H1 (cell line): ENCODE results near the gene LYPD6. TPM values are rescaled to one million over a fixed set of nuclear protein-coding genes. Genes with fewer than 3 reads are reported as not detected.

Experiments
- CTCF ChIA-PET: fragments of 300-600 bp; sonication (Branson Sonifier 250); formaldehyde crosslinking; loops from one replicate; lab custom pipeline; 2021; ENCODE audit not compliant: partially characterized antibody; lab: Charles Lee
- POLR2A ChIA-PET: fragments of 300-600 bp; sonication (Branson Sonifier 250); formaldehyde crosslinking; loops from one replicate; lab custom pipeline; 2021; ENCODE audit warnings: inconsistent platforms; ENCODE audit not compliant: partially characterized antibody; lab: Charles Lee
- DNase-seq, 2 experiments: peaks; one replicate each; pipeline versions ENCODE4 v3.0.0 to v3.0.0-alpha.2; 2010 to 2022; ENCODE audit warnings: low spot score in 2 of 2, low read depth in 1 of 2, mixed read lengths in 1 of 2
- FAIRE-seq: peaks from 2 replicates; lab custom pipeline; 2011; peaks lifted over from hg19 to GRCh38; lab: Jason Lieb, UNC
- H2AFZ ChIP-seq: 2 replicates; pipeline ENCODE4 v1.8.1; 2012; ENCODE audit warnings: low read length, inconsistent platforms
- H2AK5ac ChIP-seq: 2 replicates; pipeline ENCODE4 v1.6.1; 2013; ENCODE audit warnings: low read depth, low read length
- H2BK120ac ChIP-seq: replicated peaks from 2 replicates; pipeline ENCODE3; 2013; ENCODE audit warnings: low read depth, low read length, inconsistent platforms
- H2BK12ac ChIP-seq: 2 replicates; pipeline ENCODE4 v1.6.1; 2013; ENCODE audit warnings: low read depth, low read length
- H2BK15ac ChIP-seq: 2 replicates; pipeline ENCODE4 v1.6.1; 2013; ENCODE audit warnings: low read length
- H2BK20ac ChIP-seq: 2 replicates; pipeline ENCODE4 v1.6.1; 2013; ENCODE audit warnings: low read length
- H2BK5ac ChIP-seq: 2 replicates; pipeline ENCODE4 v1.6.1; 2013; ENCODE audit warnings: low read depth, low read length
- H3K14ac ChIP-seq: 2 replicates; pipeline ENCODE4 v1.6.1; 2013; ENCODE audit warnings: inconsistent platforms; ENCODE audit not compliant: insufficient read length
- H3K18ac ChIP-seq: 2 replicates; pipeline ENCODE4 v1.6.1; 2013; ENCODE audit warnings: low read length; ENCODE audit errors: extremely low read depth
- H3K23ac ChIP-seq: 2 replicates; pipeline ENCODE4 v1.6.1; 2013; ENCODE audit warnings: inconsistent platforms; ENCODE audit not compliant: insufficient read length
- H3K23me2 ChIP-seq: 2 replicates; pipeline ENCODE4 v1.6.1; 2013; ENCODE audit warnings: low read depth, low read length
- H3K27ac ChIP-seq: 2 replicates; pipeline ENCODE4 v1.6.1; 2011; ENCODE audit warnings: low read depth, low read length, inconsistent platforms
- H3K27me3 ChIP-seq, 4 experiments: replicated peaks in 1 of 4; 1 replicate in 1 of 4; 2 replicates in 3 of 4; pipeline versions ENCODE4 v1.6.1 to v1.8.1; 2011 to 2013; ENCODE audit warnings: low read length in 3 of 4, mild to moderate bottlenecking in 3 of 4, inconsistent platforms in 2 of 4, mixed read lengths in 2 of 4, moderate library complexity in 1 of 4; ENCODE audit not compliant: control insufficient read depth in 3 of 4, insufficient read depth in 3 of 4; ENCODE audit errors: extremely low read depth in 1 of 4
- H3K36me3 ChIP-seq, 4 experiments: 2 replicates each; pipeline versions ENCODE4 v1.6.1 to v1.8.1; 2011 to 2013; ENCODE audit warnings: mild to moderate bottlenecking in 4 of 4, low read length in 3 of 4, moderate library complexity in 2 of 4, control low read depth in 1 of 4, inconsistent platforms in 1 of 4; ENCODE audit not compliant: insufficient read depth in 4 of 4, control insufficient read depth in 2 of 4
- H3K4ac ChIP-seq: replicated peaks from 2 replicates; pipeline ENCODE3; 2013; ENCODE audit warnings: low read length, low read depth, mixed read lengths, inconsistent platforms; ENCODE audit not compliant: insufficient read length
- H3K4me1 ChIP-seq, 4 experiments: replicated peaks in 1 of 4; 1 replicate in 1 of 4; 2 replicates in 3 of 4; pipeline versions ENCODE4 v1.6.1 to v1.8.1; 2011 to 2013; ENCODE audit warnings: low read length in 3 of 4, inconsistent platforms in 2 of 4, mixed read lengths in 1 of 4; ENCODE audit not compliant: insufficient read depth in 4 of 4, control insufficient read depth in 3 of 4
- H3K4me2 ChIP-seq, 2 experiments: 2 replicates each; pipeline versions ENCODE4 v1.6.1 to v1.8.1; 2011 to 2013; ENCODE audit warnings: low read depth in 2 of 2, low read length in 2 of 2, control low read depth in 1 of 2, inconsistent platforms in 1 of 2, mild to moderate bottlenecking in 1 of 2; ENCODE audit not compliant: insufficient read depth in 1 of 2
- H3K4me3 ChIP-seq, 4 experiments: fragments of 200-600, 300-600 bp in 1 of 4; sonication (generic), shearing (Covaris generic), sonication (Bioruptor Twin) in 1 of 4; 2 replicates each; pipeline versions ENCODE4 v1.5.1 to v1.8.1; 2011 to 2016; ENCODE audit warnings: low read length in 4 of 4, low read depth in 3 of 4, control low read depth in 2 of 4, inconsistent platforms in 2 of 4, mild to moderate bottlenecking in 2 of 4, mixed read lengths in 1 of 4, moderate library complexity in 1 of 4; ENCODE audit not compliant: insufficient read depth in 2 of 4; ENCODE audit errors: extremely low read depth in 1 of 4
- H3K56ac ChIP-seq: replicated peaks from 2 replicates; pipeline ENCODE3; 2013; ENCODE audit warnings: low read depth, mild to moderate bottlenecking, mixed read lengths, low read length, inconsistent platforms; ENCODE audit not compliant: insufficient read length
- H3K79me1 ChIP-seq: 2 replicates; pipeline ENCODE4 v1.6.1; 2013; ENCODE audit warnings: low read depth, low read length, control low read depth
- H3K79me2 ChIP-seq, 2 experiments: 2 replicates each; pipeline versions ENCODE4 v1.6.1 to v1.8.1; 2012 to 2013; ENCODE audit warnings: low read length in 2 of 2, mild to moderate bottlenecking in 2 of 2, inconsistent platforms in 1 of 2; ENCODE audit not compliant: insufficient read depth in 2 of 2, control insufficient read depth in 1 of 2
- H3K9ac ChIP-seq, 4 experiments: replicated peaks in 1 of 4; 1 replicate in 1 of 4; 2 replicates in 3 of 4; pipeline versions ENCODE4 v1.6.1 to v1.8.1; 2011 to 2013; ENCODE audit warnings: low read depth in 3 of 4, low read length in 3 of 4, control low read depth in 2 of 4, mild to moderate bottlenecking in 2 of 4, moderate library complexity in 2 of 4, inconsistent platforms in 1 of 4; ENCODE audit errors: extremely low read depth in 1 of 4
- H3K9me3 ChIP-seq, 2 experiments: 2 replicates each; pipeline versions ENCODE4 v1.6.1 to v1.8.1; 2012 to 2013; ENCODE audit warnings: mild to moderate bottlenecking in 2 of 2, moderate library complexity in 2 of 2, control low read depth in 1 of 2, inconsistent platforms in 1 of 2, low read depth in 1 of 2, low read length in 1 of 2, mixed read lengths in 1 of 2; ENCODE audit not compliant: insufficient read depth in 2 of 2
- H4K20me1 ChIP-seq, 2 experiments: replicated peaks in 1 of 2; 2 replicates each; pipeline versions ENCODE3 to v1.8.1; 2011 to 2013; ENCODE audit warnings: inconsistent platforms in 2 of 2, low read length in 2 of 2, mild to moderate bottlenecking in 1 of 2; ENCODE audit not compliant: insufficient read depth in 2 of 2, control insufficient read depth in 1 of 2
- H4K5ac ChIP-seq: 2 replicates; pipeline ENCODE4 v1.6.1; 2013; ENCODE audit warnings: low read length, low read depth, mixed read lengths, inconsistent platforms; ENCODE audit not compliant: insufficient read length
- H4K8ac ChIP-seq: 2 replicates; pipeline ENCODE4 v1.8.0; 2013; ENCODE audit warnings: mild to moderate bottlenecking, moderate library complexity, low read length, inconsistent platforms; ENCODE audit not compliant: insufficient read depth; ENCODE audit errors: extremely low read depth
- H4K91ac ChIP-seq: replicated peaks from 2 replicates; pipeline ENCODE3; 2013; ENCODE audit warnings: low read length, mixed read lengths, inconsistent platforms; ENCODE audit not compliant: insufficient read length
- BACH1 ChIP-seq: IDR thresholded peaks from 2 replicates; pipeline ENCODE4 v1.6.1; 2012; ENCODE audit warnings: low read length, improper control_type of control experiment
- BCL11A ChIP-seq, 2 experiments: IDR thresholded peaks; one replicate each; pipeline ENCODE4 v1.6.1; 2011; ENCODE audit warnings: low read depth in 2 of 2, low read length in 2 of 2, mild to moderate bottlenecking in 2 of 2
- CHD1 ChIP-seq: IDR thresholded peaks from 2 replicates; pipeline ENCODE4 v1.6.1; 2012; ENCODE audit warnings: low read depth, low read length, improper control_type of control experiment
- FOSL1 ChIP-seq: IDR thresholded peaks from 2 replicates; pipeline ENCODE4 v1.6.1; 2011; ENCODE audit warnings: mild to moderate bottlenecking, low read depth, low read length, moderate library complexity; ENCODE audit not compliant: insufficient read depth
- HDAC2 ChIP-seq, 2 experiments: fragments of 300-600 bp in 1 of 2; sonication (generic) in 1 of 2; IDR thresholded peaks; 2 replicates each; pipeline ENCODE4 v1.6.1; 2011 to 2012; ENCODE audit warnings: low read depth in 2 of 2, low read length in 2 of 2, mild to moderate bottlenecking in 2 of 2, moderate library complexity in 2 of 2, borderline replicate concordance in 1 of 2, inconsistent platforms in 1 of 2
- NRF1 ChIP-seq: IDR thresholded peaks from 2 replicates; pipeline ENCODE4 v1.6.1; 2011; ENCODE audit warnings: mild to moderate bottlenecking, low read depth, low read length, improper control_type of control experiment
- SP4 ChIP-seq: IDR thresholded peaks from 2 replicates; pipeline ENCODE4 v1.6.1; 2012; ENCODE audit warnings: low read length, inconsistent platforms
- YY1 ChIP-seq: IDR thresholded peaks from 2 replicates; pipeline ENCODE4 v1.6.1; 2011; ENCODE audit warnings: low read depth, mild to moderate bottlenecking, low read length
- WGBS, 2 experiments: shearing (Covaris generic) in 1 of 2; methylation state at CpG; one replicate each; pipeline versions ENCODE4 v1.1.6 to v1.1.7; 2013 to 2015; ENCODE audit warnings: low lambda C conversion rate in 2 of 2, mixed read lengths in 2 of 2, inconsistent platforms in 1 of 2, low coverage in 1 of 2, missing lambda C conversion rate in 1 of 2; ENCODE audit not compliant: insufficient replicate concordance in 2 of 2, insufficient coverage in 1 of 2, insufficient read length in 1 of 2; ENCODE audit errors: extremely low coverage in 1 of 2, missing lambda C conversion rate in 1 of 2; 5-methylcytosine and 5-hydroxymethylcytosine counted together
- polyA plus RNA-seq, 7 experiments: library from polyadenylated mRNA; depleted of rRNA in 3 of 7; stranded (reverse) in 5 of 7; unstranded in 2 of 7; fragments of >200 nt in 5 of 7; fragments of 200-250 nt in 2 of 7; gene quantifications; 1 replicate in 5 of 7; 2 replicates in 1 of 7; 4 replicates in 1 of 7; pipeline versions ENCODE4 v1.2.1 to v1.2.3, GENCODE V29; 2011 to 2013; ENCODE audit warnings: missing spikeins in 2 of 7, mixed read lengths in 2 of 7
- total RNA-seq: library from RNA; stranded (reverse); fragmentation: NEBNext Ultra II Directional; extraction: Animal tissue kit (Norgen Biotek cat#: 25700); gene quantifications from 2 replicates; pipeline ENCODE4 v1.2.1, GENCODE V29; 2021
- TF ChIP-seq, protein P1 (sequence below), 3 experiments: IDR thresholded peaks; 1 replicate in 2 of 3; 2 replicates in 1 of 3; pipeline versions ENCODE4 v1.5.1 to v1.6.1; 2011; ENCODE audit warnings: low read length in 3 of 3, mild to moderate bottlenecking in 3 of 3, inconsistent platforms in 2 of 3, low read depth in 1 of 3, moderate library complexity in 1 of 3; ENCODE audit not compliant: insufficient read depth in 1 of 3; ENCODE audit errors: control extremely low read depth in 1 of 3
- TF ChIP-seq, protein P2 (sequence below): IDR thresholded peaks from 2 replicates; pipeline ENCODE4 v1.6.1; 2011; ENCODE audit warnings: low read depth, mild to moderate bottlenecking, low read length; ENCODE audit not compliant: insufficient read depth
- TF ChIP-seq, protein P3 (sequence below): IDR thresholded peaks from 2 replicates; pipeline ENCODE4 v1.6.1; 2012; ENCODE audit warnings: inconsistent platforms

The LYPD6 gene
- total and polyA plus RNA-seq, 2 of the 8 experiments (the other 6 are each of a cell fraction or from before 2014, with no cell fraction given) = 5.6 to 8.9 TPM

- no peaks in the 10 kb centered on the region for H4K20me1 ChIP-seq
- H2BK12ac ChIP-seq = no peak overlapping the region
- ChIA-PET CTCF (interaction anchor here (3.4 kb wide), 1 partner anchor 12 kb away, joined by 10 read pairs; no protein-coding TSS in a partner anchor), POLR2A (no interaction called here)
- H2AFZ ChIP-seq = no peak overlapping the region
- FAIRE-seq (no peak), DNase-seq (no peak)
- H2BK5ac ChIP-seq = no peak overlapping the region
- H4K91ac ChIP-seq = no peak overlapping the region
- H2BK120ac ChIP-seq = no peak overlapping the region
- H3K4me3 ChIP-seq = no peak overlapping the region
- H3K27ac ChIP-seq = no peak overlapping the region
- no peak overlapping the region for H2BK15ac ChIP-seq
- no peak overlapping the region for H4K5ac ChIP-seq
- H2BK20ac ChIP-seq = no peak overlapping the region
- 88% methylated on average over 2 of the region's 2 CpGs; no CpG with 5 or more reads in 1 of the 2 experiments for WGBS, 2 experiments
- no peak overlapping the region for H3K18ac ChIP-seq
- H2AK5ac ChIP-seq = no peak overlapping the region
- H3K79me1 ChIP-seq = no peaks in the 10 kb centered on the region
- H3K4ac ChIP-seq = no peak overlapping the region
- no peak overlapping the region for H3K23ac ChIP-seq
- peaks cover 0 to 4% (median 0%) of the 10 kb centered on the region in 4 experiments; a peak in 1 of 8 replicates for H3K36me3 ChIP-seq
- H3K9ac ChIP-seq = no peak overlapping the region
- no peaks in the 10 kb centered on the region for H3K9me3 ChIP-seq
- H3K23me2 ChIP-seq = no peaks in the 10 kb centered on the region; the same call in 1 of the 2 replicates
- no peak overlapping the region for H3K56ac ChIP-seq
- no peak overlapping the region for H3K14ac ChIP-seq
- no peaks in the 10 kb centered on the region for H3K79me2 ChIP-seq
- no peak overlapping the region for H4K8ac ChIP-seq
- H3K4me1 ChIP-seq = 0 out of 7 replicates have a peak, but pooled peaks cover 0 to 3% (median 1%) of the 10 kb centered on the region in 4 experiments
- H3K27me3 ChIP-seq = no peaks in the 10 kb centered on the region
- H3K4me2 ChIP-seq = no peak overlapping the region
- TF ChIP-seq, protein P1, sequence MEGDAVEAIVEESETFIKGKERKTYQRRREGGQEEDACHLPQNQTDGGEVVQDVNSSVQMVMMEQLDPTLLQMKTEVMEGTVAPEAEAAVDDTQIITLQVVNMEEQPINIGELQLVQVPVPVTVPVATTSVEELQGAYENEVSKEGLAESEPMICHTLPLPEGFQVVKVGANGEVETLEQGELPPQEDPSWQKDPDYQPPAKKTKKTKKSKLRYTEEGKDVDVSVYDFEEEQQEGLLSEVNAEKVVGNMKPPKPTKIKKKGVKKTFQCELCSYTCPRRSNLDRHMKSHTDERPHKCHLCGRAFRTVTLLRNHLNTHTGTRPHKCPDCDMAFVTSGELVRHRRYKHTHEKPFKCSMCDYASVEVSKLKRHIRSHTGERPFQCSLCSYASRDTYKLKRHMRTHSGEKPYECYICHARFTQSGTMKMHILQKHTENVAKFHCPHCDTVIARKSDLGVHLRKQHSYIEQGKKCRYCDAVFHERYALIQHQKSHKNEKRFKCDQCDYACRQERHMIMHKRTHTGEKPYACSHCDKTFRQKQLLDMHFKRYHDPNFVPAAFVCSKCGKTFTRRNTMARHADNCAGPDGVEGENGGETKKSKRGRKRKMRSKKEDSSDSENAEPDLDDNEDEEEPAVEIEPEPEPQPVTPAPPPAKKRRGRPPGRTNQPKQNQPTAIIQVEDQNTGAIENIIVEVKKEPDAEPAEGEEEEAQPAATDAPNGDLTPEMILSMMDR (IDR thresholded peaks at IDR 0.05; ENCODE audit: control extremely low read depth in 1 of 3, insufficient read depth in 1 of 3, low read depth in 1 of 3, low read length in 3 of 3) = no peak
- TF ChIP-seq, protein P2, sequence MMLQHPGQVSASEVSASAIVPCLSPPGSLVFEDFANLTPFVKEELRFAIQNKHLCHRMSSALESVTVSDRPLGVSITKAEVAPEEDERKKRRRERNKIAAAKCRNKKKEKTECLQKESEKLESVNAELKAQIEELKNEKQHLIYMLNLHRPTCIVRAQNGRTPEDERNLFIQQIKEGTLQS = no peak
- TF ChIP-seq NRF1 = no peak
- no peak for TF ChIP-seq SP4
- TF ChIP-seq, protein P3, sequence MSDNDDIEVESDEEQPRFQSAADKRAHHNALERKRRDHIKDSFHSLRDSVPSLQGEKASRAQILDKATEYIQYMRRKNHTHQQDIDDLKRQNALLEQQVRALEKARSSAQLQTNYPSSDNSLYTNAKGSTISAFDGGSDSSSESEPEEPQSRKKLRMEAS = no peak
- no peak for TF ChIP-seq CHD1
- no peak for TF ChIP-seq YY1
- no peak for TF ChIP-seq BCL11A (IDR thresholded peaks at IDR 0.05; ENCODE audit: low read depth in 2 of 2, low read length in 2 of 2)
- TF ChIP-seq FOSL1 = no peak
- no peak for TF ChIP-seq BACH1
- no peak for TF ChIP-seq HDAC2 (IDR thresholded peaks at IDR 0.05; ENCODE audit: borderline replicate concordance in 1 of 2, low read depth in 2 of 2, low read length in 2 of 2)
Observed at GRCh38 chr2:149400997-149401396, 70.6 kb downstream of the LYPD6 start.
